IMR-90 (cell line): ENCODE measurements around the gene FTO. TPM values are rescaled to one million over a fixed set of nuclear protein-coding genes. Genes with fewer than 3 reads are reported as not detected.
"Not testable (repeated sequence)": the region's sequence is repeated elsewhere in the genome, so short reads cannot be mapped to it uniquely, and the experiment has no call there.

ENCODE experiments used
- ATAC-seq: fragments of 200-7000 bp; cut with Tn5 transposase; 2 replicates; pipeline ENCODE4 v1.9.1; 2020; ENCODE audit warnings: low read depth, mild to moderate bottlenecking, moderate library complexity
- BruUV-seq: library from RNA; stranded (reverse); fragments of 400-500 nt; replicated peaks from 2 replicates; lab custom pipeline; 2021; lab: Mats Ljungman, UMichigan
- CTCF ChIA-PET: fragments of 300-600 bp; formaldehyde crosslinking; extraction: SDS; loops from one replicate; lab custom pipeline; 2021; ENCODE audit warnings: antibody characterized with exemption; lab: Yijun Ruan, JAX
- POLR2A ChIA-PET: fragments of 300-600 bp; sonication (Branson Sonifier 250); formaldehyde crosslinking; loops from one replicate; lab custom pipeline; 2022; ENCODE audit warnings: antibody characterized with exemption; ENCODE audit not compliant: unreplicated experiment; lab: Charles Lee
- DNase-seq: peaks from one replicate; pipeline ENCODE4 v3.0.0; 2013
- H2AFZ ChIP-seq: replicated peaks from 2 replicates; pipeline ENCODE3; 2013; ENCODE audit warnings: low read length, mild to moderate bottlenecking; ENCODE audit not compliant: poor library complexity
- H2AK5ac ChIP-seq: 2 replicates; pipeline ENCODE4 v1.6.1; 2013; ENCODE audit warnings: low read depth, low read length, inconsistent platforms
- H2AK9ac ChIP-seq: replicated peaks from 2 replicates; pipeline ENCODE3; 2013; ENCODE audit warnings: mild to moderate bottlenecking, low read depth, low read length, moderate library complexity; ENCODE audit not compliant: poor library complexity
- H2BK120ac ChIP-seq: 2 replicates; pipeline ENCODE4 v1.6.1; 2013; ENCODE audit warnings: low read depth, low read length, inconsistent platforms
- H2BK15ac ChIP-seq: 3 replicates; pipeline ENCODE4 v1.6.1; 2013; ENCODE audit warnings: low read depth, low read length, inconsistent platforms
- H2BK20ac ChIP-seq: 2 replicates; pipeline ENCODE4 v1.6.1; 2013; ENCODE audit warnings: low read depth, mild to moderate bottlenecking, inconsistent platforms, low read length, moderate library complexity
- H2BK5ac ChIP-seq: 2 replicates; pipeline ENCODE4 v1.6.1; 2013; ENCODE audit warnings: mild to moderate bottlenecking, low read depth, low read length, inconsistent platforms; ENCODE audit not compliant: poor library complexity, severe bottlenecking
- H3K14ac ChIP-seq: replicated peaks from 2 replicates; pipeline ENCODE4 v1.6.1; 2013; ENCODE audit warnings: low read depth, low read length, inconsistent platforms
- H3K18ac ChIP-seq: 2 replicates; pipeline ENCODE4 v1.6.1; 2013; ENCODE audit warnings: low read depth, low read length, control low read depth
- H3K23ac ChIP-seq: 2 replicates; pipeline ENCODE4 v1.6.1; 2013; ENCODE audit warnings: low read depth, low read length, inconsistent platforms
- H3K27ac ChIP-seq: 2 replicates; pipeline ENCODE4 v1.5.1; 2013; ENCODE audit warnings: mild to moderate bottlenecking, control low read depth, low read length; ENCODE audit not compliant: insufficient read depth
- H3K27me3 ChIP-seq: 2 replicates; pipeline ENCODE4 v1.6.1; 2013; ENCODE audit warnings: low read length; ENCODE audit not compliant: control insufficient read depth, insufficient read depth
- H3K36me3 ChIP-seq: 2 replicates; pipeline ENCODE4 v1.6.1; 2013; ENCODE audit warnings: low read length, mixed read lengths; ENCODE audit not compliant: control insufficient read depth, insufficient read depth
- H3K4ac ChIP-seq: 2 replicates; pipeline ENCODE4 v1.6.1; 2013; ENCODE audit warnings: low read depth, low read length, inconsistent platforms
- H3K4me1 ChIP-seq: 2 replicates; pipeline ENCODE4 v1.6.1; 2013; ENCODE audit warnings: low read length, mixed read lengths; ENCODE audit not compliant: control insufficient read depth, insufficient read depth
- H3K4me2 ChIP-seq: 2 replicates; pipeline ENCODE4 v1.6.1; 2013; ENCODE audit warnings: low read depth, mild to moderate bottlenecking, control low read depth, low read length, moderate library complexity
- H3K4me3 ChIP-seq: 2 replicates; pipeline ENCODE4 v1.5.1; 2013; ENCODE audit warnings: low read depth, mild to moderate bottlenecking, control low read depth, low read length, moderate library complexity; ENCODE audit not compliant: insufficient read depth
- H3K56ac ChIP-seq: 2 replicates; pipeline ENCODE4 v1.6.1; 2013; ENCODE audit warnings: low read length, inconsistent platforms; ENCODE audit not compliant: insufficient read depth; ENCODE audit errors: extremely low read depth
- H3K79me1 ChIP-seq, 2 experiments: 2 replicates each; pipeline ENCODE4 v1.6.1; 2013; ENCODE audit warnings: low read length in 2 of 2, inconsistent platforms in 1 of 2, low read depth in 1 of 2
- H3K9ac ChIP-seq: 2 replicates; pipeline ENCODE4 v1.6.1; 2013; ENCODE audit warnings: low read depth, low read length, control low read depth
- H3K9me1 ChIP-seq: 2 replicates; pipeline ENCODE4 v1.6.1; 2013; ENCODE audit warnings: low read length, inconsistent platforms; ENCODE audit not compliant: insufficient read depth
- H3K9me3 ChIP-seq: 2 replicates; pipeline ENCODE4 v1.6.1; 2013; ENCODE audit warnings: low read length; ENCODE audit not compliant: control insufficient read depth, insufficient read depth
- H4K20me1 ChIP-seq: 2 replicates; pipeline ENCODE4 v1.6.1; 2013; ENCODE audit warnings: low read length, inconsistent platforms; ENCODE audit not compliant: insufficient read depth
- H4K5ac ChIP-seq: 2 replicates; pipeline ENCODE4 v1.6.1; 2013; ENCODE audit warnings: mild to moderate bottlenecking, low read depth, low read length, control low read depth
- H4K8ac ChIP-seq, 2 experiments: 2 replicates each; pipeline ENCODE4 v1.6.1; 2013; ENCODE audit warnings: low read depth in 2 of 2, low read length in 2 of 2, control low read depth in 1 of 2, inconsistent platforms in 1 of 2
- H4K91ac ChIP-seq: 2 replicates; pipeline ENCODE4 v1.6.1; 2013; ENCODE audit warnings: low read depth, low read length, inconsistent platforms; ENCODE audit not compliant: insufficient read depth
- WGBS, 2 experiments: methylation state at CpG; one replicate each; pipeline versions ENCODE4 v1.1.5 to v1.1.7; 2013; ENCODE audit warnings: missing lambda C conversion rate in 2 of 2; ENCODE audit not compliant: insufficient read length in 1 of 2; ENCODE audit errors: extremely low coverage in 2 of 2; 5-methylcytosine and 5-hydroxymethylcytosine counted together
- dilution Hi-C: fragments of 300-500 bp; cut with HindIII; formaldehyde crosslinking; loops from one replicate; pipeline ENCODE4 v1.14.3; 2018; ENCODE audit warnings: low sequenced_read_pairs; ENCODE audit not compliant: unreplicated experiment
- in situ Hi-C: fragments of 300-500 bp; cut with MboI; formaldehyde crosslinking; loops from 3 replicates; pipeline ENCODE4 v1.14.3; 2019; ENCODE audit warnings: low sequenced_read_pairs, inconsistent platforms, mixed read lengths
- intact Hi-C: fragments of 100-400 bp; cut with micrococcal nuclease; formaldehyde crosslinking; loops from 2 replicates; pipeline ENCODE4 v1.10.0; 2022
- polyA plus RNA-seq, 3 experiments: library from polyadenylated mRNA; depleted of rRNA; stranded (reverse); fragments of >200 nt; gene quantifications; 2 replicates each; pipeline ENCODE4 v1.2.3, GENCODE V29; 2012; ENCODE audit warnings: low replicate concordance in 1 of 3
- total RNA-seq: library from RNA; depleted of rRNA; stranded (reverse); fragments of >200 nt; gene quantifications from 2 replicates; pipeline ENCODE4 v1.2.3, GENCODE V29; 2012

The FTO gene
- total and polyA plus RNA-seq, 2 of the 4 experiments (the other 2 are of a cell fraction) = 70.3 to 132 TPM

GRCh38 chr16:53698271-53698670, 5.7 kb upstream of the FTO start:
- H3K18ac ChIP-seq, H3K4me2 ChIP-seq, H3K4ac ChIP-seq, BruUV-seq, H2BK20ac ChIP-seq, H2AK9ac ChIP-seq, H3K4me3 ChIP-seq, H3K9me3 ChIP-seq, H3K4me1 ChIP-seq, H4K5ac ChIP-seq, H3K9me1 ChIP-seq, H2BK15ac ChIP-seq, H3K27me3 ChIP-seq, in situ Hi-C loops, H3K27ac ChIP-seq, dilution Hi-C loops, H3K56ac ChIP-seq, H3K36me3 ChIP-seq, POLR2A ChIA-PET, CTCF ChIA-PET, H2AK5ac ChIP-seq, ATAC-seq, H2BK120ac ChIP-seq, H3K23ac ChIP-seq, H4K8ac ChIP-seq, H4K20me1 ChIP-seq, H2BK5ac ChIP-seq, H4K91ac ChIP-seq, DNase-seq, H2AFZ ChIP-seq, intact Hi-C loops, H3K14ac ChIP-seq, H3K9ac ChIP-seq: not testable (repeated sequence)
- peaks cover 11 to 15% of the 10 kb centered on the region in 2 experiments; a peak in 2 of 4 replicates for H3K79me1 ChIP-seq
- 73% methylated on average over 3 of the region's 31 CpGs; no CpG with 5 or more reads in 1 of the 2 experiments for WGBS, 2 experiments
